Bronchial epithelial cell (primary cell): ENCODE results near the gene MYO1E. TPM values are rescaled to one million over a fixed set of nuclear protein-coding genes. Genes with fewer than 3 reads are reported as not detected.

Source experiments
- DNase-seq: peaks from one replicate; pipeline ENCODE4 v3.0.0-alpha.2; 2010; ENCODE audit warnings: low read depth
- FAIRE-seq: peaks from 2 replicates; lab custom pipeline; 2011; peaks lifted over from hg19 to GRCh38; lab: Jason Lieb, UNC
- H3K27me3 ChIP-seq: 2 replicates; pipeline ENCODE4 v1.5.1; 2011; ENCODE audit warnings: low read length; ENCODE audit not compliant: control insufficient read depth, insufficient read depth
- H3K36me3 ChIP-seq: 2 replicates; pipeline ENCODE4 v1.5.1; 2011; ENCODE audit warnings: low read length; ENCODE audit not compliant: control insufficient read depth, insufficient read depth
- H3K4me3 ChIP-seq: 2 replicates; pipeline ENCODE4 v1.5.1; 2011; ENCODE audit warnings: mild to moderate bottlenecking, low read depth, low read length, control low read depth
- total RNA-seq: library from RNA; depleted of rRNA; stranded (reverse); fragments of >200 nt; gene quantifications from 2 replicates; pipeline ENCODE4 v1.2.1, GENCODE V29; 2014
- TF ChIP-seq, protein P1 (sequence below): IDR thresholded peaks from 2 replicates; pipeline ENCODE4 v1.5.1; 2011; ENCODE audit warnings: mild to moderate bottlenecking, moderate library complexity, low read length, control low read depth, inconsistent platforms; ENCODE audit not compliant: insufficient read depth, severe bottlenecking

Gene MYO1E
- total RNA-seq, 1 donor from 2014 or later, result 71.9 TPM

DNA sequence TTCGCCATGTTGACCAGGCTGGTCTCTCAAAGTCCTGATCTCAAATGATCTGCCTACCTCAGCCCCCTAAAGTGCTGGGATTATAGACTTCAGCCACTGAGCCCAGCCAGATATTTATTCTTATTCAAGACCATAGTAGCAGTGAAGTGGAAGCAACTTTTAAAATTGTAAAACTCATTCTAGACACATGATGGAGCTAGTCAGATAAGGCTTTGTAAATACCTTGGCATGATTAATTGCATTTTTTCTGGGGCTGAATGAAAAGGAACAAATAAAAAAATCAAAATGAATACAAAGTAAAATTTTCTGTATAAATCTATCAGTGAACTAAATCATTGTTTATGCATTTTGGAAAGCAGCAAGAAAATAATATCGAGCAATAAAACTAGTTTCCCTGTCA, 4.1 kb upstream of the MYO1E start:
- H3K27me3 ChIP-seq, result no peaks in the 10 kb centered on the region
- no peak overlapping the region for H3K4me3 ChIP-seq
- H3K36me3 ChIP-seq, result no peaks in the 10 kb centered on the region
- no peak for DNase-seq
- TF ChIP-seq, protein P1, sequence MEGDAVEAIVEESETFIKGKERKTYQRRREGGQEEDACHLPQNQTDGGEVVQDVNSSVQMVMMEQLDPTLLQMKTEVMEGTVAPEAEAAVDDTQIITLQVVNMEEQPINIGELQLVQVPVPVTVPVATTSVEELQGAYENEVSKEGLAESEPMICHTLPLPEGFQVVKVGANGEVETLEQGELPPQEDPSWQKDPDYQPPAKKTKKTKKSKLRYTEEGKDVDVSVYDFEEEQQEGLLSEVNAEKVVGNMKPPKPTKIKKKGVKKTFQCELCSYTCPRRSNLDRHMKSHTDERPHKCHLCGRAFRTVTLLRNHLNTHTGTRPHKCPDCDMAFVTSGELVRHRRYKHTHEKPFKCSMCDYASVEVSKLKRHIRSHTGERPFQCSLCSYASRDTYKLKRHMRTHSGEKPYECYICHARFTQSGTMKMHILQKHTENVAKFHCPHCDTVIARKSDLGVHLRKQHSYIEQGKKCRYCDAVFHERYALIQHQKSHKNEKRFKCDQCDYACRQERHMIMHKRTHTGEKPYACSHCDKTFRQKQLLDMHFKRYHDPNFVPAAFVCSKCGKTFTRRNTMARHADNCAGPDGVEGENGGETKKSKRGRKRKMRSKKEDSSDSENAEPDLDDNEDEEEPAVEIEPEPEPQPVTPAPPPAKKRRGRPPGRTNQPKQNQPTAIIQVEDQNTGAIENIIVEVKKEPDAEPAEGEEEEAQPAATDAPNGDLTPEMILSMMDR, result no peak
- no peak for FAIRE-seq

GRCh38 chr15:59373215-59373614, 544 bp upstream of the MYO1E start:
- Histone ChIP-seq H3K4me3 (peak overlapping the region; percentile 92), H3K27me3 (no peaks in the 10 kb centered on the region), H3K36me3 (no peaks in the 10 kb centered on the region)
- FAIRE-seq, result no peak
- TF ChIP-seq, protein P1, result no peak
- DNase-seq, result no peak

- FAIRE-seq, result no peak
These were observed 966 bp downstream of the MYO1E start for GRCh38 chr15:59371458-59372351.

GRCh38 chr15:59369597-59369996, 3.1 kb downstream of the MYO1E start:
- FAIRE-seq, result no peak
- no peaks in the 10 kb centered on the region for H3K36me3 ChIP-seq
- peak; percentile 76 for DNase-seq
- H3K27me3 ChIP-seq, result no peaks in the 10 kb centered on the region
- H3K4me3 ChIP-seq, result no peak overlapping the region
- TF ChIP-seq, protein P1, result no peak

More at GRCh38 chr15:59371458-59372351, 966 bp downstream of the MYO1E start:
- Histone ChIP-seq H3K4me3 (peak overlapping the region; percentile 92), H3K27me3 (no peaks in the 10 kb centered on the region), H3K36me3 (no peaks in the 10 kb centered on the region)
- DNase-seq, result no peak
- TF ChIP-seq, protein P1, result no peak

- H3K4me3 ChIP-seq, result no peak overlapping the region
- no peaks in the 10 kb centered on the region for H3K36me3 ChIP-seq
- no peaks in the 10 kb centered on the region for H3K27me3 ChIP-seq
- no peak for FAIRE-seq
- DNase-seq, result peak; percentile 73
- TF ChIP-seq, protein P1, result no peak
These were observed 5.6 kb downstream of the MYO1E start for GRCh38 chr15:59367022-59367451.
